Inferior parietal cortex (tissue), 1 donor: Measurements from ENCODE around the gene RTN4R.

Experiments
- DNase-seq: peaks from one replicate; pipeline ENCODE4 v3.0.0-alpha.2; 2016; ENCODE audit errors: extremely low spot score

RTN4R gene

DNA sequence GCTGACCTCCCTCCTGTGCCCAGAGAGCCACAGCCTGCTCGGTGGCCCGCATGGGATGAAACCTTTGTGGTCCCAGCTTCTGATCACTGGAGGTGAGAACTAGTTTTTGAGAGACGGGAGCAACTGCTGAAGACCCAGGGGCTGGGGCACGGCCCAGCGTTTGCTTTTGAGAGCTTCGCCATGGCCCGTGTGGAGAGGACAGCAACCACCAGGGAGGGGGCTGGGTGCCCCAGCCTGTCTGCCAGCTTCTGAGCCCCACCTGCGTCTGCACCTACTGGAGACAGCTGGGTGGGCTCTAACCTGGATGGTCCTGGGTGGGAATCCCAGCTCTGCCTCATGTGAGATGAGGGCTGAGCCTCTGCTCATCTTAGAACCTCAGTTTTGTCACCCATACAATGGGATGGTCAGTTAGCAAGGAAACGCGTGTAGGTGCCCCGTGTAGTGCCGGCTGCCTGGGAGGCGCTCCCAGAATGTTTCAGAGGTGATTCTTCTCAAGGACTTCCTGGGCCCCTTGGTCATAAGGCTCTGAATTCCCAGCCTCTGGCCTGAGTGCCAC lies 66.2 kb downstream of the RTN4R start:
- no peak for DNase-seq

DNA sequence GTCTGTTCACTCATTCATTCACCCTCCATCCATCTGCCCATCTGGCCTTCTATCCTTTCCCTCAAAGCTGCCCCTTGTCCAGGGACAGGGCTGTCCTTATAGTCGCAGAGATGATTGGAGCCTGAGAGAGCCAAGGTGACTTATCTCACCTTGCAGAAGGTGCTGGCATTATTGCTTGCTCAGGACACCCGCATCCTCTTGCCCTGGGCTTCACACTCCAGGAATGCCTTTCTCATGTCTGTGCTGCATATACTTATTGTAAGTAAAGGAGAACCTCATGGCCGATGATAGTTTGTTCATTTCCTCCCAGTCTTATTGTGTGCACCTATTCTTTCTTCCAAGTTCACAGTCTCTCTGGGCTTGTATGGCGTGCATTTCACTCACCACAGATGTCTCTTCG lies 68.2 kb downstream of the RTN4R start:
- no peak for DNase-seq

DNA sequence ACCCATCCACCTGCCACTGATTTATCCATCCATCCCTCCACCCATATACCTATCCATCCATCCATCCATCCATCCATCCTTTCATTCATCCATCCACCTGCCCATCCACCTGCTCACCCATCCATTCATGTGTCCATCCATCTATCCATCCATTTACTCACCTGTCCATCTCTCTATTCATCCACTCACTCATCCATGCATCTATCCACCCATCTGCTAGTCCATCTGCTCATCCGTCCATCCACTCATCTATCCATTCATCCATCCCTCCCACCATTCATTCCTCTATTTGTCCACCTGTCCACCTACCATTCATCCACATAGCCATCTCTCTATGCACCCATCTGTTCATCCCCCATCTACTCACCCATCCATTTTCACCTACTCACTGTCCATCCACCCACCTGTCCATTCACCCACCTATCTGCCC lies 68.7 kb downstream of the RTN4R start:
- DNase-seq = no peak

DNA sequence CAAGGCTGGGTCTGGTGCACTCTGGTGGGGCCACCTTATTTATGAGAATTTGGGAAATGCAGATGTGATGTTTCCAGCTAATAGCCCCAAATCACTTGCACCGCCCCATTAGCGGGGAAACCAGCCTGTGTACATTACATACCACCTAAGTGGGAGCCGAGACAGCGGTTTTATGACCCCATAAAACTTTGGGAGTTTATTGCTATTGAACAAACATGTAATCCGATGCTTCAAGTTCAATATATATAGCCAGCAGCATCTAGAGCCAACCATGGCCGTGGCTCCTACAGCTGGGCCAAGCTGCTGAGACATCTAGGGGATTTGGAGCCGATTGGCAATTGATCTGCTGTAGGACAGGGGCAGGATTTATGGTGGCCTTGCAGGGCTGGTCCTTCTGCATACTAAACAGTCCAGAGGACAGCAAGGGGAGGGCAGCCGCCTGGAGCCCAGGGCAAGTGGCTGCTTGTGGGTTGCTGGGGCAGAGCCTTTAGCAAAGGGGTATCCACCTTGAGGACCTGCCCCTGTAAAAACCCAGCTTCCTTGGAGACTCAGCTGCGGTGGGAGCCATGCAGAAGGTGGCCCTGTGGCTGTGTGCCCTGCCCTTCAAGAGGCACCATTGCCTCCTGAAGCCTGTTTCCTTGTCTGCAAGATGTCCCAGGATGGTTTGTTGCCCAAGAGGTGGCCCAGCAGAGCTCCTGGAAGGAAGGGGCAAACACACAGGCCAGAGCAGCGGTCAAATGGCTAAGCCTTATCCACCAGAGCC lies 69.4 kb downstream of the RTN4R start:
- no peak for DNase-seq

DNA sequence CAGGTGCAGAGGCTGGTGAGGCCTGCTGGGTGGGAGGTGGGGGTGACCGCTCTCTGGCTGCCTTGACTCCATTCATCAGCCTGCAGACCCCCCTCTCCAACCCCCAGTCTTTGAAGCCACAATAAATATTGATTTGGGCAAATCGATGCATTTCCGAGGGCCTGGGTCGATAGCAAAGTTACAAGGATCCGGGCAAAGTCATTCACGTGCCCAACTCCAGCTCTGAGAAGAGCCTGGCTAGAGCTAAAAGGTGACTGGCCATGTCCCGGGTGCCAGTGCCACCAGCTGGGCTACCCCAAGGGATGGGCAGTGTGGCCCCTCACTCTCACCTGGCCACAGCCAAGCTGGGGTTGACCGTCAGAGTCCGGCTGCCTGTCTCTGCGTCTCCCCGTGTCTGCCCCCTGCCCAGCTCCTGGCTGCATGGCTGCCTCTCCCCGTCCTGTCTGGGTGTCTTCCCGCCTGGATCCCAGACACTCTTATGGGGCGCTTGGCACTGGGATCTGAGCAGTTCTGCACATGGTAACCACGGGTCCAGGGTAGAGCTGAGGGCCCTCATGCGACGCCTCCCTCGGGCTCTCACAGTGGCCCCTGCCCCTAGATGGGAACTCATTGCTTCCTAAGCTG lies 70.6 kb downstream of the RTN4R start:
- no peak for DNase-seq

DNA sequence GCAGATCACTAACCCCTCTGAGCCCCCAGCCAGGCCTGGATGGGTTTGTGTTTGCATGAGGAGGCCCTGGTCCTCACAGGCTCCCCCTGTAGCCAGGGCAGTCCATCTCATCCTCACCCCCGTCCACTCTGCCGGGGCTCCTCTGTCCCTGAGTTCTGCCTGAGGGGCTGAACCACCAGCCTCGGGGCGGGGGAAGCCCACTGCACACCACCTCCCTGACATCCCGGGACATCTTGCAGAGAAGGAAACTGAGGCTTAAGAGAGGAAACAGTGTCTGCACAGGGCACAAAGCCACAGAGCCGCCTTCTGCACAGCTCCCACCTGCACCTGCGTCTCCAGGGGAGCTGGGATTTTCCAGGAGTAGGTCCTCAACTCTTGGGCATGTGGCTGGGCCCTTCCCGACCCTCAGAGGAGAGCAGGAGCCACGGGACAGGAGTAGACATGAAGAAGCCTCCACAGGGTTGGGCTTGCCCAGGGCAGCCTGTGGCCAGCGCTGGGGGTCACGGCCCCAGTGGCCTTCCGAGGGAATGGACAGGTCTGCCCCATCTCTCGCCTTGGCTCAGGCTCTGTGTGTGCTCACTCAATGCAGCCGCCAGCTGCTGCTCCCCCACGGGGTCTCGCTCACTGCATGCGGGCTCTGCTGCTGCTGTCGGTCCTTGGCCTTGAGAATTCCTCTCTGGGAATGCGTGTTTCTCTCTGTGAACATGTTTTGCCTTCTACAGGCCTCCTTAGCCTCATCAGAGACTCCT lies 71.8 kb downstream of the RTN4R start:
- no peak for DNase-seq

DNA sequence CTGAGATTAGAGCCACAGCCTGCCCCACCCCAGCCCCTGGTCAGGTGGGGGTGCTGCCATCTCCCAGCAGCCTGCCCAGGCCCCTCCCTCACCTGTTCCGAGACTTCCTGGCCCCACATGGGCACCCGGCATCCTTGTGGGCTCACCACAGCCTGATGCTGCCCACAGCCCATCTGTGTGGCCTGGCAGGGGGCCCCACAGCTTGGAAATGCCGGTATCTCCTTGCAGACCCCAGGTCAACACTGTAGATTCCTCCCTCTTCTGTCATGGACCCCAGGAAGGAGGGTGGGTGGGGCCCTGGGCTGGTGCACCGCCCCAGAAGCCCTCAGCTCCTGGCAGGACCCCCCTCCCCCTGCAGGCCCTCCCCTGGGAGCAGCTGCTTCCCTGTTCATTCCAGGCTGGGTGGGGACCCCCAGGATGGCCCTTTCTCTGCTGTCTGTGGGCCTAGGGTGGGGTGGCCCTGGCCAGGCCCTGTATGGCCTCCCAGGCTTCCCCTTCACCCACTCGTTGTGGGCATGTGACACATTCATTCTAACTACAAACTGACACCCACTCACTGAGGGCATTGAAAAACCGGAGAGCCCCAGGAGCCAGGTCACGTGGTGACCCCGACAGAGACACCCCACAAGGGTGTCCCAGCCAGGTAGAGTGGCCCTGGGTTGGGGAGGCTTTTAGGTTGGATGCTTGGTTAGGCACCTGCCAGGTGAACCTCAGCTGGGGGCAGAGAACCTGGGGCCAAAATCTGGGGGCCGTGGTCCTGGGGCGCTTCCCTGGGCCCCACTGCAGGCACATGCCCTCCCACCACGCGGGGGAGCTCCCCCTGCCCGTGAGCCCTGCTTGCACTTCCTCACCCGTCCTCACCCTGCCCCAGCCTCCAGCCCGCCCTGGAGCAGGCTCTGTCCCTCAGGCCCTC lies 73.2 kb downstream of the RTN4R start:
- DNase-seq = no peak

DNA sequence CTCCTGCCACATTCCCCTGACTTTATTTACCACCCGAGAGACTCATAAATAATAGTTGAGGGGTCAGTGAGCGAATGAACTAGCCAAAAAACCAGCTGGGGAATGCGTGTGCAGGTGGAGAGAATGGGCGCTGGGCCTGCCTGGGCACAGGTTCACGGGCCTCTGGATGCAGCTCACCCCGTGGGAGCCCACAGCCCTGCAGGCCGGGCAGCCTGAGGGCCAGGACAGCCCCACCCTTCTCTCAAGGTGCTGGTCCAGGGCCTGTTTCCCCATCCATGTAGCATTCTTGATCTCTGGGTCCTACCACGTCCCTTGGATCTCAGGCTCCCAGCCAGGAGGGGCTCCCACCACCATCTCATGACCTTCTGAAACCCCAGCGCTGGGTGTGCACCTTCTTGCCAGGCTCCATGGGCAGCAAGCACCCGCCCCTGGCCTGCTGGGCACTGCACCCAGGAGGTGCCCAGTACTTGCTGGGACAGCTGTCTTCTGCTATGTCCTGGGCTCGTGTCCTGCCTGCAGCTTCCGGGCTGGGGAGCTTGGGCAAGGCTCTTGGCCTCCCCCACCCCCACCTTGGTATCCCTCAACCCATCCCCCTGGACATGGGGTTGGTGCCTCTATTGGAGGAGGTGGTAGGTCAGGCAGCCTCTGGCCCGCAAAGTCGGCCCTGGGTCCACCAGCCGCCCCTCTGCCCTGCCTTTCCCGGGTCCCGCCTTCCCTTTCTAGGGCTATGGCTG lies 74.2 kb downstream of the RTN4R start:
- DNase-seq = no peak

DNA sequence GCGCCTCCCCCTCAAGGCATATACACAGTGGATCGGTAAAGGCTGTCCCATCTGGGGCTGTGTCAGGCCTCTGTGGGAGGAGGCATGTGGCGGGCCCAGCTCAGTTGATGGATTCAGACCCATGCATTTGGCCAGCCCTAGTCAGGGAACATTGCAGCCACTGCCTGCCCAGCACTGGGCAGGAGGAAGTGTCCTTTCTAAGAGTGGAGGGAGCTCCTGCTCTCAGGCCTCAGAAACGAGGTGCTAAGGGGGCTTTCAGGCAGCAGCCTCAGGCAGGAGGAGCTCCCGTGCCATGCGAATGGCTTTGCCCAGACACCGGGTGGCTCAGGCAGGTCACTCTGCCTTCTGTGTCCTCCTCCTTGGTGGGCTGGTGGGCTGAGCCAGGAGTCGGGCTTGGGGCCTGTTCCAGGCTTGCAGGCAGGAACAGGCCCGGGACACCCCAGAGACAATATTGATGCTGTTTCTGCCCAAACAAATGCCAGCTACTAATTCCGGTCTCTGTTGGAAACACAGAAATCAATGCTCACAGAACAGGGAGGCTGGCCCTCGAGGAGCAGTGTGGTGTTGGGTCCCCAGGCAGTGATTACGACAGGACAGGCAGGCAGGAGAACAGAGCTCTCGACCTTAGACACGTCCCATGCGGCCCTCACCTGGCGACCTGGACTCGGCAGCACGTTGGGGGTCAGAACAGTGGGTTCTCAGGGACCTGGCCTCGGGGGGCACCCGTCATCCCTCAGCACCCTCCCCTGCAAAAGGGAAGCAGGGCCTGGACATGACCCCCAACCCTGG lies 75.0 kb downstream of the RTN4R start:
- no peak for DNase-seq

DNA sequence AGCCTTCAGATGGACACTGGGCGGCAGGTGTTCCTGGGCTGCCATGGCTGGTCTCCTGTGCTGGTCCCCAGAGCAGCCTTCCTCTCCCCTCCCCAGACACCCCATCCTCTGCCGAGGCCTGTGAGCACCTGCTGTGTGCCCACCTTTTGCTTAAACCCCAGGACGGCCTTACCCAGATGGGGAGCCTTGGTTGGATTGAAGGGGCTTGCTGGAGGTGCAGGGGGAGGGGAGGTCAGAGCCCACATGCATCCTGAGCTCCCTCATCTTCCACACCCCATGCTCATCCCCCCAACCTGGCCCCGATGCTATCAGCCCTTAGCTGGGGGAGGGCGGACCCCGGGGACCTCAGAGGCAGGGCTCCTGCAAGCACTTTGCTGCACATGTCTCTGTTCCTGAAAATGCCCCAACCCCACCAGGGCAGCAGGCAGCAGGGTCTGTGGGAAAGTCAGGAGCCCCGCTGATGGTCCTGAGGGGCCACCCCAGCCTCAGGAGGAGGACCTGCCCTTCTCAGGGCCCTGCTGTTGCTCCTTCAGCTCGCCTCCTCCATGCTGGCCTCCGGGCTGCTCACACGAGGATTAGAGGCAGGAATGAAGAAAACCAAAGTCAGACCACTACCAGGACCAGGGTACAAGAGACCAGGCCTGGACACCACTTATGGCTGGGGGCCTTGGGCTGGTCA lies 75.7 kb downstream of the RTN4R start:
- DNase-seq = no peak

DNA sequence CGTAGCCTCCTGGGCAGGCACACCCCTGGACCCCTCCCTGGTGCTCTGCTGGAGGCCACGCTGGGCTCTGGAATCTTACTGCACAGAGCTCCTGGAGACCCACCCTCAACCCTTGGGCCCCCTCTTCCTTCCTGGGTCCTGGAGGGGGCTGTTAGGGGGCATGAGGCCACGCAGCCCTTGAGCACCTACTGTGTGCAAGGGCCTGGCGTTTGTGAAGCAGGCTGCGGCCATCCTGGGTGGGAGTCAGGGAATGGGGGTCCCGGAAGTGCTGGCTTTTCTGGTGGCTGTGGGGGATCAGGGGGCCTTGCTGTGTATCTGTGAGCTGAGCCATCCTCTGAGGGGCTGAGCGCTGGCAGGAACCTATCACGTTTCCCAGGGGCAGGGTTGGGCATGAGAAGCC lies 76.3 kb downstream of the RTN4R start:
- no peak for DNase-seq
